ENCODE results near the gene SERPINH1. TPM values are rescaled to one million over a fixed set of nuclear protein-coding genes. Genes with fewer than 3 reads are reported as not detected.

The SERPINH1 gene
- total and polyA plus RNA-seq, 5 donors from 2014 or later, result 1.2 to 4.5 (median 3.4) TPM

- Mint-ChIP-seq H3K4me1 (peaks cover 15 to 56% (median 28%) of the 10 kb centered on the region in 4 donors), H3K36me3 (no peaks in the 10 kb centered on the region), H3K9me3 (no peaks in the 10 kb centered on the region), H3K27ac (peak overlapping the region in 1 of 3 donors; percentile 55), H3K4me3 (peak overlapping the region in 2 of 4 donors; percentile 10 to 13), H3K27me3 (no peaks in the 10 kb centered on the region)
- Histone ChIP-seq H3K36me3 (ENCODE audit: control insufficient read depth, insufficient read depth, low read length) (no peaks in the 10 kb centered on the region), H3K9me3 (ENCODE audit: control insufficient read depth in 2 of 2, low read length in 2 of 2) (no peaks in the 10 kb centered on the region), H3K27me3 (ENCODE audit: control insufficient read depth, insufficient read depth, low read length) (no peaks in the 10 kb centered on the region), H3K4me3 (ENCODE audit: low read depth, low read length) (no peak overlapping the region), H3K27ac (ENCODE audit: insufficient read depth, low read length, poor library complexity, severe bottlenecking) (no peak overlapping the region), H3K4me1 (ENCODE audit: control insufficient read depth, insufficient read depth, low read length, poor library complexity, severe bottlenecking) (peaks cover 22% of the 10 kb centered on the region)
- peak in 1 of 3 donors; percentile 47 for DNase-seq
- no peak for ATAC-seq (ENCODE audit: low read depth in 2 of 2)
Observed at GRCh38 chr11:75534259-75535069, 27.6 kb upstream of the SERPINH1 start.

GRCh38 chr11:75535071-75535470 is 27.0 kb upstream of the SERPINH1 start:
- Mint-ChIP-seq H3K9me3 (no peaks in the 10 kb centered on the region), H3K36me3 (no peaks in the 10 kb centered on the region), H3K4me1 (peaks cover 15 to 56% (median 28%) of the 10 kb centered on the region in 4 donors), H3K4me3 (no peak overlapping the region), H3K27ac (peak overlapping the region in 1 of 3 donors; percentile 55), H3K27me3 (no peaks in the 10 kb centered on the region)
- Histone ChIP-seq H3K4me3 (ENCODE audit: low read depth, low read length) (no peak overlapping the region), H3K9me3 (ENCODE audit: control insufficient read depth in 2 of 2, low read length in 2 of 2) (no peaks in the 10 kb centered on the region), H3K27ac (ENCODE audit: insufficient read depth, low read length, poor library complexity, severe bottlenecking) (no peak overlapping the region), H3K4me1 (ENCODE audit: control insufficient read depth, insufficient read depth, low read length, poor library complexity, severe bottlenecking) (peaks cover 22% of the 10 kb centered on the region), H3K27me3 (ENCODE audit: control insufficient read depth, insufficient read depth, low read length) (no peaks in the 10 kb centered on the region), H3K36me3 (ENCODE audit: control insufficient read depth, insufficient read depth, low read length) (no peaks in the 10 kb centered on the region)
- ATAC-seq (ENCODE audit: low read depth in 2 of 2) (no peak), DNase-seq (no peak)

GRCh38 chr11:75536786-75537641 is 25.0 kb upstream of the SERPINH1 start:
- Histone ChIP-seq H3K4me1 (ENCODE audit: control insufficient read depth, insufficient read depth, low read length, poor library complexity, severe bottlenecking) (peaks cover 15% of the 10 kb centered on the region), H3K4me3 (ENCODE audit: low read depth, low read length) (no peak overlapping the region), H3K27ac (ENCODE audit: insufficient read depth, low read length, poor library complexity, severe bottlenecking) (no peak overlapping the region), H3K9me3 (ENCODE audit: control insufficient read depth in 2 of 2, low read length in 2 of 2) (no peaks in the 10 kb centered on the region), H3K27me3 (ENCODE audit: control insufficient read depth, insufficient read depth, low read length) (no peaks in the 10 kb centered on the region), H3K36me3 (ENCODE audit: control insufficient read depth, insufficient read depth, low read length) (no peaks in the 10 kb centered on the region)
- ATAC-seq (ENCODE audit: low read depth in 2 of 2) (peak; percentile 55 to 58), DNase-seq (peak in 1 of 3 donors; percentile 79)
- Mint-ChIP-seq H3K9me3 (no peaks in the 10 kb centered on the region), H3K27me3 (no peaks in the 10 kb centered on the region), H3K4me1 (peaks cover 11 to 39% (median 19%) of the 10 kb centered on the region in 4 donors), H3K36me3 (no peaks in the 10 kb centered on the region), H3K4me3 (peak overlapping the region in 1 of 4 donors; percentile 34), H3K27ac (peak overlapping the region; percentile 1 to 60 (median 23))

GRCh38 chr11:75537740-75538139 is 24.3 kb upstream of the SERPINH1 start:
- H3K9me3 ChIP-seq (ENCODE audit: control insufficient read depth in 2 of 2, low read length in 2 of 2), result no peaks in the 10 kb centered on the region
- H3K27ac ChIP-seq (ENCODE audit: insufficient read depth, low read length, poor library complexity, severe bottlenecking), result no peak overlapping the region
- H3K4me3 ChIP-seq (ENCODE audit: low read depth, low read length), result no peak overlapping the region
- peaks cover 7 to 35% (median 13%) of the 10 kb centered on the region in 4 donors for H3K4me1 Mint-ChIP-seq
- H3K27ac Mint-ChIP-seq, result peak overlapping the region; percentile 1 to 45 (median 1)
- H3K4me1 ChIP-seq (ENCODE audit: control insufficient read depth, insufficient read depth, low read length, poor library complexity, severe bottlenecking), result peaks cover 11% of the 10 kb centered on the region
- H3K36me3 Mint-ChIP-seq, result no peaks in the 10 kb centered on the region
- DNase-seq (no peak), ATAC-seq (ENCODE audit: low read depth in 2 of 2) (no peak)
- H3K9me3 Mint-ChIP-seq, result no peaks in the 10 kb centered on the region
- no peaks in the 10 kb centered on the region for H3K27me3 Mint-ChIP-seq
- H3K36me3 ChIP-seq (ENCODE audit: control insufficient read depth, insufficient read depth, low read length), result no peaks in the 10 kb centered on the region
- H3K4me3 Mint-ChIP-seq, result no peak overlapping the region
- no peaks in the 10 kb centered on the region for H3K27me3 ChIP-seq (ENCODE audit: control insufficient read depth, insufficient read depth, low read length)

- H3K4me3 ChIP-seq (ENCODE audit: low read depth, low read length), result no peak overlapping the region
- Mint-ChIP-seq H3K9me3 (no peaks in the 10 kb centered on the region), H3K27ac (peak overlapping the region in 1 of 3 donors; percentile 1), H3K4me1 (peaks cover 7 to 35% (median 13%) of the 10 kb centered on the region in 4 donors), H3K4me3 (peak overlapping the region in 2 of 4 donors; percentile 14 to 44), H3K27me3 (no peaks in the 10 kb centered on the region), H3K36me3 (no peaks in the 10 kb centered on the region)
- H3K36me3 ChIP-seq (ENCODE audit: control insufficient read depth, insufficient read depth, low read length), result no peaks in the 10 kb centered on the region
- H3K9me3 ChIP-seq (ENCODE audit: control insufficient read depth in 2 of 2, low read length in 2 of 2), result no peaks in the 10 kb centered on the region
- no peak overlapping the region for H3K27ac ChIP-seq (ENCODE audit: insufficient read depth, low read length, poor library complexity, severe bottlenecking)
- H3K4me1 ChIP-seq (ENCODE audit: control insufficient read depth, insufficient read depth, low read length, poor library complexity, severe bottlenecking), result peaks cover 11% of the 10 kb centered on the region
- ATAC-seq (ENCODE audit: low read depth in 2 of 2) (no peak), DNase-seq (no peak)
- no peaks in the 10 kb centered on the region for H3K27me3 ChIP-seq (ENCODE audit: control insufficient read depth, insufficient read depth, low read length)
Observed at GRCh38 chr11:75538150-75538942, 23.7 kb upstream of the SERPINH1 start.

- Histone ChIP-seq H3K36me3 (ENCODE audit: control insufficient read depth, insufficient read depth, low read length) (no peaks in the 10 kb centered on the region), H3K27me3 (ENCODE audit: control insufficient read depth, insufficient read depth, low read length) (no peaks in the 10 kb centered on the region), H3K4me3 (ENCODE audit: low read depth, low read length) (no peak overlapping the region), H3K27ac (ENCODE audit: insufficient read depth, low read length, poor library complexity, severe bottlenecking) (no peak overlapping the region), H3K4me1 (ENCODE audit: control insufficient read depth, insufficient read depth, low read length, poor library complexity, severe bottlenecking) (peaks cover 5% of the 10 kb centered on the region), H3K9me3 (ENCODE audit: control insufficient read depth in 2 of 2, low read length in 2 of 2) (no peaks in the 10 kb centered on the region)
- H3K4me3 Mint-ChIP-seq, result no peak overlapping the region
- H3K9me3 Mint-ChIP-seq, result no peaks in the 10 kb centered on the region
- no peak for ATAC-seq (ENCODE audit: low read depth in 2 of 2)
- peak overlapping the region in 1 of 3 donors; percentile 32 for H3K27ac Mint-ChIP-seq
- no peaks in the 10 kb centered on the region for H3K36me3 Mint-ChIP-seq
- no peak for DNase-seq
- peaks cover 7 to 26% (median 10%) of the 10 kb centered on the region in 4 donors for H3K4me1 Mint-ChIP-seq
- no peaks in the 10 kb centered on the region for H3K27me3 Mint-ChIP-seq
Observed at GRCh38 chr11:75539459-75540334, 22.4 kb upstream of the SERPINH1 start.

Data from CD4-positive, CD25-positive, alpha-beta regulatory T cell (primary cell).